ENCODE measurements around the gene PDE4D. TPM values are rescaled to one million over a fixed set of nuclear protein-coding genes. Genes with fewer than 3 reads are reported as not detected.

Gene PDE4D
- total RNA-seq, 1 experiment from 2014 or later: 61.2 TPM

DNA sequence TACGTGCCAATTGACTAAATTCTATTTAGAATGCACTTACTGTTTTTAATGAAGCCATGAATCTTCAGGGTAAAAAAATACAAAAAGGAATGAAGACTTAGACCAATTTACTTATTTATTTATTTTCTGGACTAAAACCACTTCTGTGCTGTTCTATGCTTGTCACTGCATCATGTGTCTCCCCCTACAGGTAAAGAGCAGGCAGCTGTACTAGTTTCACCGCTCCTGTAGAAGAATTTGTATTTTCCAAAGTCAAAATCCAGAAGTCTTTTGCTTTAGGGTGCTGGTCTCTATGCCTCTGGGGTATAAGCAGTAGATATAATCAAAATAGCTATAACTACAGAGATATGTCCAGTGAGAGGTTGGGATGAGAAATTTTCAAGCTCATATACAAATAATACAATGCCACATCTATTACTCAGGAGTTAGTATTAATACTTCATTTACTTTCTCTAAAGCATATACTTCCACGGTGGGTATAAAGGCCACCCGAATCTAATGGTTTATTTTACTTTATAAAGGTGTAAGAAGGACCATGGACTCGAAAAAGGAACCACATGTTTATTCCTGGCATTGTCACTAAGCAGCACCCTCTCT, 719.2 kb downstream of the PDE4D start:
- Histone ChIP-seq H3K27me3 (ENCODE audit: low read length) (no peaks in the 10 kb centered on the region), H2AFZ (ENCODE audit: low read length) (no peak overlapping the region), H3K27ac (ENCODE audit: low read length) (no peak overlapping the region), H3K9ac (ENCODE audit: low read length) (no peak overlapping the region), H3K4me1 (ENCODE audit: low read length) (no peaks in the 10 kb centered on the region), H3K36me3 (ENCODE audit: insufficient read depth, low read length) (no peaks in the 10 kb centered on the region), H3K4me2 (ENCODE audit: low read depth, low read length, poor library complexity, severe bottlenecking) (no peak overlapping the region), H3K9me3 (ENCODE audit: low read length) (no peaks in the 10 kb centered on the region), H3K79me2 (ENCODE audit: low read length) (no peaks in the 10 kb centered on the region), H3K4me3 (ENCODE audit: low read length) (no peak overlapping the region), H3K9me2 (replicated peaks; ENCODE audit: insufficient read depth, low read length) (no peaks in the 10 kb centered on the region), H4K20me1 (ENCODE audit: insufficient read depth, low read depth, low read length) (no peaks in the 10 kb centered on the region)
- peak; percentile 73 for DNase-seq

DNA sequence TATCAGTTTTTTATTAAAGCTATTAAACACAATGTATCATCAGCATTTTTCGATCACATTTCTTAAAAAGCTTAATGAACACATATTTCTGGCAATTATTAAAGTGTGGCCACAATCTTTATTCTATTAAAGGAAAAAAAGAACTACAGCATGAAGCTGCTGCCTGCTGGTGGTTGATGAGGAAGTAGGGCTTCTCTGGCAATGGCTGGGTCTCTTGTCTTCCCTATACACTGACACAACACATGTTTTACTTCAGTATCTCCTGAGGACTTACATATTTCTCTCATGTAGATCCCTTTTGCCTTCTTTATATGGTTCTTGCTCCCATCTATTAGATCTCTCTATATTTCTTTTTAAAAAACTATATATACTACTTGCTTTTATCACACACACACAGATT, 719.9 kb downstream of the PDE4D start:
- Histone ChIP-seq H3K4me1 (ENCODE audit: low read length) (no peaks in the 10 kb centered on the region), H2AFZ (ENCODE audit: low read length) (no peak overlapping the region), H3K9ac (ENCODE audit: low read length) (no peak overlapping the region), H3K4me3 (ENCODE audit: low read length) (no peak overlapping the region), H3K27ac (ENCODE audit: low read length) (no peak overlapping the region), H3K79me2 (ENCODE audit: low read length) (no peaks in the 10 kb centered on the region), H3K9me2 (replicated peaks; ENCODE audit: insufficient read depth, low read length) (no peaks in the 10 kb centered on the region), H3K9me3 (ENCODE audit: low read length) (no peaks in the 10 kb centered on the region), H3K36me3 (ENCODE audit: insufficient read depth, low read length) (no peaks in the 10 kb centered on the region), H3K27me3 (ENCODE audit: low read length) (no peaks in the 10 kb centered on the region), H4K20me1 (ENCODE audit: insufficient read depth, low read depth, low read length) (no peaks in the 10 kb centered on the region), H3K4me2 (ENCODE audit: low read depth, low read length, poor library complexity, severe bottlenecking) (no peak overlapping the region)
- no peak for DNase-seq

DNA sequence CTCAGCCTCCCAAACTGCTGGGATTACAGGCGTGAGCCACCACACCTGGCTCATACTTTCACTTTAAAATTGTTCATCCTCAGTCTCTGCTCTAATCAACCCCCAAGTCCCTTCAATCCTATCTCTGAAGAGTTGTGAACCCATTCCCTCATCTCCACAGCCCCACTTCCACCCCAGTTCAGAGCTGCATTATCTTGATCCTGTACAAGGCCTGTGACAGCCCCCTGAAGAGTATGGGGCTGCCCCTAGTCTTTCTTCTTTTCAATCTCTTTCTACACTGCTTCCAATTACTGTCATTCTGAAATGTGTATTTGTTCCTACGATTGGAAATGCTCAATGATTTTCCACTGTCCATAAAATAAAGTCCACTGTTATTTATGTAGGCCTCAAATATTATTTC, 722.4 kb downstream of the PDE4D start:
- no peaks in the 10 kb centered on the region for H3K4me1 ChIP-seq (ENCODE audit: low read length)
- H3K4me3 ChIP-seq (ENCODE audit: low read length): no peak overlapping the region
- no peak overlapping the region for H3K27ac ChIP-seq (ENCODE audit: low read length)
- H3K9ac ChIP-seq (ENCODE audit: low read length): no peak overlapping the region
- no peak overlapping the region for H3K4me2 ChIP-seq (ENCODE audit: low read depth, low read length, poor library complexity, severe bottlenecking)
- no peaks in the 10 kb centered on the region for H3K79me2 ChIP-seq (ENCODE audit: low read length)
- H2AFZ ChIP-seq (ENCODE audit: low read length): no peak overlapping the region
- no peaks in the 10 kb centered on the region for H3K9me3 ChIP-seq (ENCODE audit: low read length)
- H4K20me1 ChIP-seq (ENCODE audit: insufficient read depth, low read depth, low read length): no peaks in the 10 kb centered on the region
- H3K9me2 ChIP-seq (replicated peaks; ENCODE audit: insufficient read depth, low read length): no peaks in the 10 kb centered on the region
- H3K27me3 ChIP-seq (ENCODE audit: low read length): no peaks in the 10 kb centered on the region
- DNase-seq: no peak
- H3K36me3 ChIP-seq (ENCODE audit: insufficient read depth, low read length): no peaks in the 10 kb centered on the region

DNA sequence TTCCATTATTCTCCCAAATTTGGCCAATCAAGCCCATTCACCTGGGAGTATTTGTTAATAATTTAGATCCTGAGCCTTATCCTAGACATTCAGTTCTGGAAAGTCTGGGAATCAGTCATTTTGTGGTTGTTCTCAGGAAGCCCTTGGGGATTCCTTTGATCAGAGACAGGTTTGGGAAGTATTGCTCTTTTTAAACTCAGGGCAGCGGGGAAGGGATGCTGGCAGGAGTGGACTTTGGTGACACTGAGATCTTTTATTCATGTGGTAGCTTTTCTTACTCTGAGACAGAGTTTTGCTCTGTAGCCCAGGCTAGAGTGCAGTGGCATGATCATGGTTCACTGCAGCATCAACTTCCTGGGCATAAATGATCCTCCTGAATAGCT, 723.8 kb downstream of the PDE4D start:
- Histone ChIP-seq H3K27me3 (ENCODE audit: low read length) (no peaks in the 10 kb centered on the region), H3K9me2 (replicated peaks; ENCODE audit: insufficient read depth, low read length) (no peaks in the 10 kb centered on the region), H2AFZ (ENCODE audit: low read length) (no peak overlapping the region), H3K36me3 (ENCODE audit: insufficient read depth, low read length) (no peaks in the 10 kb centered on the region), H3K27ac (ENCODE audit: low read length) (no peak overlapping the region), H3K9ac (ENCODE audit: low read length) (no peak overlapping the region), H3K4me2 (ENCODE audit: low read depth, low read length, poor library complexity, severe bottlenecking) (no peak overlapping the region), H3K4me1 (ENCODE audit: low read length) (no peaks in the 10 kb centered on the region), H3K79me2 (ENCODE audit: low read length) (no peaks in the 10 kb centered on the region), H3K4me3 (ENCODE audit: low read length) (no peak overlapping the region), H4K20me1 (ENCODE audit: insufficient read depth, low read depth, low read length) (no peaks in the 10 kb centered on the region), H3K9me3 (ENCODE audit: low read length) (no peaks in the 10 kb centered on the region)
- DNase-seq: no peak

DNA sequence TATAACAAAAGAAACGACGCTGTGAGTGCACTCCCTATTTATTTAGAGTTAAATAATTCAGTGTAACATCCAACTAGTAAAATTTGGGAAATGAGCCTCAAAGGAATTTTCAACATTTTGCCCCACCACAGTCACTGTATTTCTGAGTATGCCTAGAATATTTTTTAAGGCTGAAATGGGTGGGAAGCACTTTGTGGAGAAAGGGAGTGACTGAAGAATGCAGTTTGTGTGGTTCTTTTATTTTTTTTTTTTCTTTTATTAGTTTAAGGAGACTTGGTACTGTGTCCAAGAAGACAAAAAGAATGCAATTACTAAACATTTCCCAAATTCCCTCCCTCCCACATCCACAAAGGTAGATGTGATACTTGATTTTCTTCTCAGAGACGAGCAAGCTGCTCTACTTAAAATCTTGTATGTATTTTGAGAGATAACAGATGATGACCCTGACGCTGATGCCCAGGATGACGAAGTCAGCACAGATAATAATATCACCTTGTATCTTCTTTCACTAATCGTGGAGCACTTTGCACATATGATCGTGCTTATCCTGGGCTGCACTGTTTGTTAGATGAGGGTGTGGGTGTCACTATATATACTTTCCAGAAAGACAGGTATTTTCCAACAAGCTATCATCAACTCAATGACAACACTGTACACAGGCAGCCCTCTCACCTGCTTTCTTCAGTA, 724.3 kb downstream of the PDE4D start:
- no peaks in the 10 kb centered on the region for H3K4me1 ChIP-seq (ENCODE audit: low read length)
- H3K27ac ChIP-seq (ENCODE audit: low read length): no peak overlapping the region
- no peaks in the 10 kb centered on the region for H3K36me3 ChIP-seq (ENCODE audit: insufficient read depth, low read length)
- H4K20me1 ChIP-seq (ENCODE audit: insufficient read depth, low read depth, low read length): no peaks in the 10 kb centered on the region
- no peak overlapping the region for H3K9ac ChIP-seq (ENCODE audit: low read length)
- H3K27me3 ChIP-seq (ENCODE audit: low read length): no peaks in the 10 kb centered on the region
- no peak for DNase-seq
- H3K9me2 ChIP-seq (replicated peaks; ENCODE audit: insufficient read depth, low read length): no peaks in the 10 kb centered on the region
- no peak overlapping the region for H2AFZ ChIP-seq (ENCODE audit: low read length)
- no peaks in the 10 kb centered on the region for H3K79me2 ChIP-seq (ENCODE audit: low read length)
- no peak overlapping the region for H3K4me2 ChIP-seq (ENCODE audit: low read depth, low read length, poor library complexity, severe bottlenecking)
- H3K9me3 ChIP-seq (ENCODE audit: low read length): no peaks in the 10 kb centered on the region
- no peak overlapping the region for H3K4me3 ChIP-seq (ENCODE audit: low read length)

DNA sequence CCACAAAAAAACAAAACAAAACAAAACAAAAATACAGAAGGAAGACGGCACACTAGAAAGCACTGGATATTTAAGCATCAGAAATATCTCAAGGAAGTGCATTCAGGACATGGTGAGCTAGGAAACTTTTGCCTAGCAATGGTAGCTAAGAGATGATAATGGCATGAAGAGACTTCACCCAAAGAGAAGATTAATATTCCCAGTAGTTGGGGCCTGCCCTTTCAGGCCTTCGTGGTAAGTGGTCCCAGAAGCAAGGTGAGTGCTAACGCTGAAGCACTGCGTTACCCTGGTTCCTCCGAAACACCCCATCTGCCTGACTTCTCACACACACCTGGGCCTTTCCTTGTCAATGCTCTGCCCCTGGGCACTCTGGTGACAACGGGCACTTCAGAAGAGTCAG, 725.5 kb downstream of the PDE4D start:
- Histone ChIP-seq H3K4me3 (ENCODE audit: low read length) (no peak overlapping the region), H3K4me2 (ENCODE audit: low read depth, low read length, poor library complexity, severe bottlenecking) (no peak overlapping the region), H3K9ac (ENCODE audit: low read length) (no peak overlapping the region), H3K79me2 (ENCODE audit: low read length) (no peaks in the 10 kb centered on the region), H2AFZ (ENCODE audit: low read length) (no peak overlapping the region), H3K9me2 (replicated peaks; ENCODE audit: insufficient read depth, low read length) (no peaks in the 10 kb centered on the region), H4K20me1 (ENCODE audit: insufficient read depth, low read depth, low read length) (no peaks in the 10 kb centered on the region), H3K9me3 (ENCODE audit: low read length) (no peaks in the 10 kb centered on the region), H3K4me1 (ENCODE audit: low read length) (no peaks in the 10 kb centered on the region), H3K36me3 (ENCODE audit: insufficient read depth, low read length) (no peaks in the 10 kb centered on the region), H3K27ac (ENCODE audit: low read length) (no peak overlapping the region), H3K27me3 (ENCODE audit: low read length) (no peaks in the 10 kb centered on the region)
- no peak for DNase-seq

DNA sequence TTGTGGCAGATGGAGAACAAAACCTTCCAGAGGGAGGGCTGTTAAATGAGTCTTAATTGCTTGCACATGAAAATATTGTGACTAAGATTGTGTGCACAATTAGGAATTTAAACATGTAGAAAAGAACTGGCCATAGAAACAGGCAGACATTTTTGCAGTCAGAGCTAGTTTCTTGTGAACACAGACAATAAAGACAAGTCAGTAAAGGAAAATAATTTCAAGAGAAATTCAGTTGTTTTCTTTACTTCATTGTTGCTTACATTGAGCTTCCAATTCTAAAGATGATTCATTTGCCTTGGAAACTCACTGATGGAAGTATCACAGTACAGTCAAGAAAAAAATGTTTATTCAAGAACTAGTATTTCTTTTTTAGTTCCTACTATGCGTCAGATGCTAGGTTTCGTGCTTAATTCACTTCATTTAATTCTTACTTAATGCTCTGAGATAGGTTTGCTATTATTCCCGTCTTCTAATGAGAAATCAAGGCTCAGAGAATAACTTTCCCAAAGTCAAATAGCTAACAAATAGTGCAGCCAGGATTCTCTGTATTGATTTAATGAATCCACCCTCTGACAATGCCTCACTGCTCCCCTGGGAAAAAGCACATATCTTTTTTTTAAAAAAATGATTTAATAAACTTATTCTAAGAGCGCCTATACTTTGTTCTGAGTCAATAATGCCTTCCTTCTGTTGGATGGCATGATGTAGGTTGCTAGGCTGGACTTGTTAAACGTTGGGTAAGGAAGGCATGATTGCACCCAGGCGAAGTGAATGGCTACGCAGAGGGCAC, 729.3 kb downstream of the PDE4D start:
- Histone ChIP-seq H3K9me3 (ENCODE audit: low read length) (no peaks in the 10 kb centered on the region), H2AFZ (ENCODE audit: low read length) (no peak overlapping the region), H3K36me3 (ENCODE audit: insufficient read depth, low read length) (no peaks in the 10 kb centered on the region), H3K4me2 (ENCODE audit: low read depth, low read length, poor library complexity, severe bottlenecking) (no peak overlapping the region), H3K4me3 (ENCODE audit: low read length) (no peak overlapping the region), H3K4me1 (ENCODE audit: low read length) (no peaks in the 10 kb centered on the region), H3K9ac (ENCODE audit: low read length) (no peak overlapping the region), H3K27me3 (ENCODE audit: low read length) (no peaks in the 10 kb centered on the region), H3K79me2 (ENCODE audit: low read length) (no peaks in the 10 kb centered on the region), H3K9me2 (replicated peaks; ENCODE audit: insufficient read depth, low read length) (no peaks in the 10 kb centered on the region), H4K20me1 (ENCODE audit: insufficient read depth, low read depth, low read length) (no peaks in the 10 kb centered on the region), H3K27ac (ENCODE audit: low read length) (no peak overlapping the region)
- no peak for DNase-seq

DNA sequence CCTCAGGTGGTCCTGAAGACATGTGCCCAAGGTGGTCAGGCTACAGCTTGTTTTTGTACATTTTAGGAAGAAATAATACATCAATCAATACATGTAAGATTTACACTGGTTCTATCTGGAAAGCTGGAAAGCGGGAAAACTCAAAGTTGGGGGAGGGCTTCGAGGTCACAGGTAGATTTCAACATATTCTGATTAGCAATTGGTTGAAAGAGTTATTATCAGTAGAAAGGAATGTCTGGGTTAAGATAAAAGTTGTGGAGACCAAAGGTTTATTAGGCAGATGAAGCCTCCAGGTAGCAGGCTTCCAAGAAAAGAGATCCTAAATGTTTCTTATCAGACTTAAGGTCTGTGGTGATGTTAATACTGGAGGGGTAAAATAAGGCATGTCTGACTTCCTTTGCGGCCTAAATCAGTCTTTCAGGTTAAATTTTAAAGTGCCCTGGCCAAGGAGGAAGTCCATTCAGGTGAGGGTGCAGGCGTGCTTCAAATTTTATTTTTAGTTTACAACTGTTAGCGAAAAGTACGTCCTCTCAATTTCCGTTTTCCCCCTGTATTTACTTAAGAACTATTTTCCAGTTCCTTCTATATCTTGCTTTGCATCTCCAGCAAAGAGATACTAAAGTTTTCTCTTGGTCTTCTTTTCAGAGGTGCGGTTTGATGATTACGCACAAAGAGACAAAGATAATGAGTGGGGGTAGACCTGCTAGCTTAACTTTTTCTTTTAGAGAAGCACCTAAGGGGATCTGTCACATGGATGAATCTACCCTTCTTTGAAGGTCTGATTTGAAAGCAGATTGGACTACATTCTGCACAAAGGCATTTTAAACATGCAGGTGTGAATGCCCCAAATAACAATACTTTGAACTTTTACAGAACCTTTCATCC, 732.1 kb downstream of the PDE4D start:
- Histone ChIP-seq H3K4me2 (ENCODE audit: low read depth, low read length, poor library complexity, severe bottlenecking) (no peak overlapping the region), H3K79me2 (ENCODE audit: low read length) (no peaks in the 10 kb centered on the region), H3K9me2 (replicated peaks; ENCODE audit: insufficient read depth, low read length) (no peaks in the 10 kb centered on the region), H3K4me3 (ENCODE audit: low read length) (no peak overlapping the region), H3K27ac (ENCODE audit: low read length) (no peak overlapping the region), H3K9me3 (ENCODE audit: low read length) (no peaks in the 10 kb centered on the region), H3K9ac (ENCODE audit: low read length) (no peak overlapping the region), H2AFZ (ENCODE audit: low read length) (no peak overlapping the region), H3K27me3 (ENCODE audit: low read length) (no peaks in the 10 kb centered on the region), H4K20me1 (ENCODE audit: insufficient read depth, low read depth, low read length) (no peaks in the 10 kb centered on the region), H3K4me1 (ENCODE audit: low read length) (no peaks in the 10 kb centered on the region), H3K36me3 (ENCODE audit: insufficient read depth, low read length) (no peaks in the 10 kb centered on the region)
- no peak for DNase-seq

All from Karpas-422 (cell line).